Upper lobe of left lung (tissue), 6 donors: ENCODE data around the gene PIK3IP1. TPM values are rescaled to one million over a fixed set of nuclear protein-coding genes. Genes with fewer than 3 reads are reported as not detected.

Experiments used
- ATAC-seq, 2 donors: fragments of 200-7000 bp; cut with Tn5 transposase; one replicate each; pipeline ENCODE4 v1.9.1; 2022; ENCODE audit warnings: mild to moderate bottlenecking in 2 of 2, moderate library complexity in 2 of 2; ENCODE audit not compliant: low FRiP score in 2 of 2
- DNase-seq, 2 donors: peaks; one replicate each; pipeline ENCODE4 v3.0.0-alpha.2; 2019 to 2020
- H3K27ac ChIP-seq, 4 donors: fragments of 200-600 bp; sonication (generic); one replicate each; pipeline ENCODE4 v1.5.1; 2016 to 2019
- H3K27me3 ChIP-seq, 4 donors: fragments of 200-600 bp; sonication (generic); one replicate each; pipeline ENCODE4 v1.5.1; 2017 to 2019
- H3K36me3 ChIP-seq, 4 donors: fragments of 200-600 bp; sonication (generic); one replicate each; pipeline ENCODE4 v1.5.1; 2016 to 2019
- H3K4me1 ChIP-seq, 4 donors: fragments of 200-600 bp; sonication (generic); one replicate each; pipeline ENCODE4 v1.5.1; 2018 to 2019
- H3K4me3 ChIP-seq, 4 donors: fragments of 200-600 bp; sonication (generic); one replicate each; pipeline ENCODE4 v1.5.1; 2017 to 2019; ENCODE audit warnings: mild to moderate bottlenecking in 2 of 4, moderate library complexity in 1 of 4
- H3K9me3 ChIP-seq, 4 donors: fragments of 200-600 bp; sonication (generic); one replicate each; pipeline ENCODE4 v1.5.1; 2018 to 2019
- EP300 ChIP-seq, 4 donors: sonication (generic); formaldehyde crosslinking; IDR thresholded peaks; one replicate each; pipeline ENCODE4 v1.5.1; 2017; ENCODE audit warnings: antibody characterized with exemption in 4 of 4, control low read depth in 2 of 4
- POLR2A ChIP-seq, 4 donors: fragments of 450-650 bp; IDR thresholded peaks; one replicate each; pipeline ENCODE4 v1.5.1; 2016 to 2017; ENCODE audit warnings: antibody characterized with exemption in 4 of 4, mild to moderate bottlenecking in 2 of 4
- POLR2AphosphoS5 ChIP-seq, 2 donors: sonication (generic); formaldehyde crosslinking; IDR thresholded peaks; one replicate each; pipeline ENCODE4 v1.5.1; 2017; ENCODE audit warnings: antibody characterized with exemption in 2 of 2
- WGBS, 2 donors: methylation state at CpG; one replicate each; pipeline ENCODE4 v1.1.5; 2017 to 2018; 5-methylcytosine and 5-hydroxymethylcytosine counted together
- total RNA-seq, 6 donors: library from RNA; depleted of rRNA in 4 of 6; stranded (reverse); fragments of >200 nt in 4 of 6; gene quantifications; one replicate each; pipeline versions ENCODE4 v1.1.0 to v1.2.1, GENCODE V29; 2016 to 2021
- TF ChIP-seq, protein P1 (sequence below), 6 experiments: fragments of 450-650 bp in 4 of 6; fragments of 200-600 bp in 2 of 6; sonication (generic) in 2 of 6; IDR thresholded peaks; one replicate each; pipeline ENCODE4 v1.5.1; 2016 to 2019; ENCODE audit warnings: antibody characterized with exemption in 6 of 6
- donor health status: DM: no; HTN: no; CAD: no; lungs with moderate emphysema.
- donor health status: DM: no; HTN: yes; CAD: no; lungs with severe emphysema.

The PIK3IP1 gene
- total RNA-seq, 6 donors from 2014 or later: 38.9 to 97.1 (median 65.8) TPM

DNA sequence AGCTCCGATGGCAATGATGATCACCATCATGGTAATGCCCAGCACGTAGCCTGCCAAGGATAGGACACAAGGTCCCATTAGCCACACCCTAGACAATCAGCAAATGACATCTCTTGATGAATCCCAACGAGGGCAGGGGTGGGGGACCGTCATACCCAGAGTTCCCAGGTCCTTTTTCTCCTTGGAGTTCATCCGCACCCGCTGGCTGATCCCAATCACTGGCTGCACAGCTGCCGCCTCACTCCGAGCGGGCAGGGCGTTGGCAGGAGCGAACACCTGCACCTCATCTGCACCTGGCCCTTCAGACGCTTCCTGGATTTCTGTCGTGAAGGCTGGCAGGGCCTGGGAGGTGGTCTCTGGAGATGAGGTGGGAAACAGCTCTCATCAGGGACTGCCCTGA lies 2.9 kb downstream of the PIK3IP1 start:
- ATAC-seq (no peak), DNase-seq (no peak)
- H3K27ac ChIP-seq: peak overlapping the region; percentile 97 to 98 (median 98)
- H3K9me3 ChIP-seq: no peaks in the 10 kb centered on the region
- peak overlapping the region in 3 of 4 donors; percentile 54 to 68 (median 56) for H3K4me3 ChIP-seq
- H3K36me3 ChIP-seq: peaks cover 6 to 52% (median 30%) of the 10 kb centered on the region in 4 donors
- peaks cover 62 to 78% (median 69%) of the 10 kb centered on the region in 4 donors for H3K4me1 ChIP-seq
- TF ChIP-seq, protein P1, sequence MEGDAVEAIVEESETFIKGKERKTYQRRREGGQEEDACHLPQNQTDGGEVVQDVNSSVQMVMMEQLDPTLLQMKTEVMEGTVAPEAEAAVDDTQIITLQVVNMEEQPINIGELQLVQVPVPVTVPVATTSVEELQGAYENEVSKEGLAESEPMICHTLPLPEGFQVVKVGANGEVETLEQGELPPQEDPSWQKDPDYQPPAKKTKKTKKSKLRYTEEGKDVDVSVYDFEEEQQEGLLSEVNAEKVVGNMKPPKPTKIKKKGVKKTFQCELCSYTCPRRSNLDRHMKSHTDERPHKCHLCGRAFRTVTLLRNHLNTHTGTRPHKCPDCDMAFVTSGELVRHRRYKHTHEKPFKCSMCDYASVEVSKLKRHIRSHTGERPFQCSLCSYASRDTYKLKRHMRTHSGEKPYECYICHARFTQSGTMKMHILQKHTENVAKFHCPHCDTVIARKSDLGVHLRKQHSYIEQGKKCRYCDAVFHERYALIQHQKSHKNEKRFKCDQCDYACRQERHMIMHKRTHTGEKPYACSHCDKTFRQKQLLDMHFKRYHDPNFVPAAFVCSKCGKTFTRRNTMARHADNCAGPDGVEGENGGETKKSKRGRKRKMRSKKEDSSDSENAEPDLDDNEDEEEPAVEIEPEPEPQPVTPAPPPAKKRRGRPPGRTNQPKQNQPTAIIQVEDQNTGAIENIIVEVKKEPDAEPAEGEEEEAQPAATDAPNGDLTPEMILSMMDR (IDR thresholded peaks at IDR 0.05): no peak
- TF ChIP-seq POLR2AphosphoS5 (IDR thresholded peaks at IDR 0.05) (no peak), EP300 (IDR thresholded peaks at IDR 0.05) (no peak), POLR2A (IDR thresholded peaks at IDR 0.05) (no peak)
- no peaks in the 10 kb centered on the region for H3K27me3 ChIP-seq
- 80 to 83% methylated on average over 13 of the region's 13 CpGs for WGBS, 2 donors

DNA sequence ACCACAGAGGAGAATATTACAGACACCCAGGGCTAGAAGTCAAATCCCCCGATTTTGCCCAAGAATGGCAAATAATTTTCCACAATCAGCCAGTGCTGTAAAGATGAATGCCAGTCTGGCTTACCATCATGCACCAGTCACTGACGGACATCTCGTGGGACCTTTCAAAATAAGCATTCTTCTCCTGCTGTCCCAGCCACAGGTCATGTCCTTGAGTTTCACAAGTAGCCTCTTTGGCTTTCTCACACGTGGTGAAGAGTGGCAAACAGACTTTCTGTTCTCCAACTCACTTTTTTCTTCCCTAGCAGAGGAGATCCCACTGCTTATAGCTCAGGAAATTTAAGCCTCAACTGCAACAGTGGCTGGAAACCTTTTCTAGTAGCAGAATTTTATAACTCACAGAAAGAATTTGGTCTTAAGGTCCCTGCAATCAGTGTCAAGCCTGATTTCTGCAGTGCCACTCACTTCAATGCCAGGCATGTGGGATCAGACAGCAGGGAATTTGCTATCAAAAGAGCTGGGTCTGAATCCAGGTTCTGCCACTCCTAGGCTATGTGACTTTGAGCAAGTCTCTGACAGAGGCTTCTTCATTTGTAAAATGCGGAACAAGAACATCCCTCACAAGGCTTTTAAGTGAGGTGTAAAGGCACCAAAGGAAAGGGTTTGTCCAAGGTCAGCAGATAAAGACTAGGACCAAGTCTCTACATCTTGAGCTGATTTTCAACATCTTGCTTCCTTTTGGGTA lies 3.6 kb downstream of the PIK3IP1 start:
- WGBS, 2 donors: 27 to 54% methylated on average over 5 of the region's 5 CpGs
- TF ChIP-seq POLR2AphosphoS5 (IDR thresholded peaks at IDR 0.05) (peak in 1 of 2 donors; percentile 42), POLR2A (IDR thresholded peaks at IDR 0.05) (peak in 1 of 4 donors; percentile 34), EP300 (IDR thresholded peaks at IDR 0.05) (peak in 1 of 4 donors; percentile 69)
- TF ChIP-seq, protein P1 (IDR thresholded peaks at IDR 0.05): no peak
- Histone ChIP-seq H3K4me1 (peaks cover 60 to 73% (median 63%) of the 10 kb centered on the region in 4 donors), H3K4me3 (peak overlapping the region in 2 of 4 donors; percentile 56 to 68), H3K27me3 (no peaks in the 10 kb centered on the region), H3K27ac (peak overlapping the region; percentile 97 to 98 (median 98)), H3K9me3 (no peaks in the 10 kb centered on the region), H3K36me3 (peaks cover 10 to 59% (median 36%) of the 10 kb centered on the region in 4 donors)
- ATAC-seq: no peak
- peak in 1 of 2 donors; percentile 73 for DNase-seq

DNA sequence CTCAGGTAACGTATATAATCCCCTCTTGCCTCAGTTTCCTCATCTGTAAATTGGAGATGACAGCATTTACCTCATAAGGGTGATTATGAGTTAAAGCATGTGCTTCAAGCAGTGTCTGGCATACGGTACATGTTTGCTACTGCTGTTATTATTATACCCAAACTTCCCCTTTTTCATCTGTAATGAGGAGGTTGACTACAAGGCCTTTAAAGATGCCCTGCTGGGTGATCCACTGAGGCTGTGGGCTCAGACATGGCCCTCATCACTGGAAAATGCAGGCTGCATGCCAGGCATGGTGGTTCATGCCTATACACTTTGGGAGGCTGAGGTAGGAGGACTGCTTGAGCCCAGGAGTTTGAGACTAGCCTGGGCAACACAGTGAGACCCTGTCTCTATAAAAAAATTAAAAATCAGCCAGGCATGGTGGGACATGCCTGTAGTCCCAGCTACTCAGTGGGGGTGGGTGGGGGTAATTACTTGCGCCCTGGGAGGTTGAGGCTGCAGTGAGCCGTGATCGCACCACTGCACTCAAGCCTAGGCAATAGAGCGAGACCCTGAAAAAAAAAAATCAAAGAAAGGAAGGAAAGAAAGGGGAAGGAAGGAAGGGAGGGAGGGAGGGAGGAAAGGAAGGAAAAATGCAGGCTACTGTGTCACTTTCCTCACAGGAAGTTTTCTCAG lies 4.3 kb downstream of the PIK3IP1 start:
- no peak for ATAC-seq
- peak overlapping the region in 2 of 4 donors; percentile 56 to 68 for H3K4me3 ChIP-seq
- H3K36me3 ChIP-seq: peaks cover 17 to 66% (median 44%) of the 10 kb centered on the region in 4 donors
- TF ChIP-seq EP300 (IDR thresholded peaks at IDR 0.05) (no peak), POLR2A (IDR thresholded peaks at IDR 0.05) (peak in 1 of 4 donors; percentile 23)
- peak overlapping the region; percentile 97 to 98 (median 98) for H3K27ac ChIP-seq
- H3K27me3 ChIP-seq: no peaks in the 10 kb centered on the region
- H3K4me1 ChIP-seq: peaks cover 54 to 67% (median 57%) of the 10 kb centered on the region in 4 donors
- no peak for DNase-seq
- WGBS, 2 donors: 83 to 88% methylated on average over 6 of the region's 6 CpGs
- no peaks in the 10 kb centered on the region for H3K9me3 ChIP-seq

DNA sequence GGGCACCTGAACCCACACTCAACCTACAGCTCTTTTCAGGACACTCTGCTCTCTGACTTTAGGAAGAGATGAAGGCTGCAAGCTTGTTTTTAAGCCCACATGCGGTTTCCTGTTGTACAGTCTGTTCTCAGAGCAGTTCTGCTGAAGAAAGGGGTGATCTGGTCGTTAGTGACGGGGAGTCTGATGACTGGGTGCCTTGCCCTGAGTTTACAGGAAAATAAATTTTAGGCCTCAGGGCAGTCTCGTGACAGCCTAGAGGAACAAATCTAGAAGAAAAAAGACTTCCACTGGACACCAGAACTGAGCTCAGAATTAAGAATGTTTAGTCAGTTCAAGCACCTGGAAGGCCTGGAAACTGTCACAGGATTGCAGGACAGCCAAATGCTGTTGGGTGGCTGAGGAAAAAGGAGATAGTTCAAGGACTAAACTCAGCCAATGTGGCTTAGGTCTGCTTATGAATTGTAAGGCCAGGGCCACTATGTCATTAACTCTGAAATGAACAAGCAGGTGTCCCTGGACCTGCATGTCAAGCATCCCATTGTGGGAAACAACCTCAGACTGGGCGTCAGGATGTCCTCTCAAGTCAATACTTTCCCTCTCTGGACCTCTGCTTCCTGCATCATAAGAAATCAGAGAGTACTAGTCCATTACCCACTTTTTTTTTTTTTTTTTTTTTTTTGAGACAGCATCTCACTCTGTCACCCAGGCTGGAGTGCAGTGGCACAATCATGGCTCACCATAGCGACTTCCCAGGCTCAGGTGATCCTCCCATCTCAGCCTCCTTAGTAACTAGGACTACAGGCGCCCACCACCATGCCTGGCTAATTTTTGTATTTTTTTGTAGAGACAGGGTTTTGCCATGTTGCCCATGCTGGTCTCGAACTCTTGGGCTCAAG lies 5.7 kb downstream of the PIK3IP1 start:
- H3K36me3 ChIP-seq: peaks cover 18 to 80% (median 57%) of the 10 kb centered on the region in 4 donors
- ATAC-seq (peak in 1 of 2 donors; percentile 1), DNase-seq (peak in 1 of 2 donors; percentile 73)
- peaks cover 48 to 66% (median 51%) of the 10 kb centered on the region in 4 donors for H3K4me1 ChIP-seq
- H3K4me3 ChIP-seq: no peak overlapping the region
- H3K27ac ChIP-seq: peak overlapping the region; percentile 97 to 98 (median 98)
- 67 to 72% methylated on average over 8 of the region's 8 CpGs for WGBS, 2 donors
- H3K9me3 ChIP-seq: no peaks in the 10 kb centered on the region
- peak in 1 of 4 donors; percentile 72 for TF ChIP-seq POLR2A (IDR thresholded peaks at IDR 0.05)
- TF ChIP-seq, protein P1 (IDR thresholded peaks at IDR 0.05): no peak
- TF ChIP-seq EP300 (IDR thresholded peaks at IDR 0.05): peak in 2 of 4 donors; percentile 82 to 90
- TF ChIP-seq POLR2AphosphoS5 (IDR thresholded peaks at IDR 0.05): peak; percentile 49 to 63
- no peaks in the 10 kb centered on the region for H3K27me3 ChIP-seq
